Measurements from ENCODE around the gene CHTF18. TPM values are rescaled to one million over a fixed set of nuclear protein-coding genes. Genes with fewer than 3 reads are reported as not detected.
A peak's percentile ranks its signal among the peaks of the same experiment; 100 is the strongest.
"Not testable (repeated sequence)": the region's sequence is repeated elsewhere in the genome, so short reads cannot be mapped to it uniquely, and the experiment has no call there.

Gene CHTF18
- total RNA-seq: 10 to 100 TPM; 65.4 to 87.1 TPM

DNA sequence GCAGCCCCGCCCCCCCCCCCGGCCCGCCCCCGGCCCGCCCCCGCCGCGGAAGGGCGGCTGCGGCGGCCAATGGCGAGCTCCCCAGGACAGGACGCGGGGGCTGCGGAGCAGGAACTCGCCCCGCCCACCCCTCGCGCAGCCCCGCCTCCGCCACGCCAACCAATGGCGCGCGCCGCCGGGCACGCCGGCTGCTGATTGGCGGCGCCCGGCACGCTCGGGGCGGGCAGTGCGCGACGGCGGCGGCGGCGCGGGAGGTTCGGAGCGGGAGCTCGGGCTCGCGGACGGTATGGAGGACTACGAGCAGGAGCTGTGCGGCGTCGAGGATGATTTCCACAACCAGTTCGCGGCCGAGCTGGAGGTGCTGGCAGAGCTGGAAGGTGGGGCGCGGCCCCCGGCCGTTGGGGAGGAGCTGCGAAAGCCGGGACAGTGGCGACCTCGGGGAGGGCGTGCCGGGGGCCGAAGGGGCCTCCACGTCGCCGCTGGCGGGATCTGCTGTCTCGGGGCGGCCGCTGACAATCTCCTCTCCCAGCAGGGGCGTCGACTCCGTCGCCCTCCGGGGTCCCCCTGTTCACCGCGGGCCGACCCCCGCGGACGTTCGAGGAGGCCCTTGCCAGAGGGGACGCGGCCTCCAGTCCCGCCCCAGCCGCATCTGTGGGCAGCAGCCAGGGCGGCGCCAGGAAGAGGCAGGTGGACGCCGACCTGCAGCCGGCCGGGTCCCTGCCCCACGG is at the start of gene CHTF18:
Gene CHTF18, plus strand, starts transcription at position 222 of the 728 bp plus-strand sequence. Its CDS starts 65 bp downstream, at position 287.
- Mint-ChIP-seq H3K36me3 (ENCODE audit: low read depth) (peaks cover 12% of the 10 kb centered on the region), H3K4me1 (no peaks in the 10 kb centered on the region), H3K4me3 (peak within 1 kb of the TSS; percentile 79), H3K27ac (peak within 1 kb of the TSS; percentile 56), H3K27me3 (no peaks in the 10 kb centered on the region), H3K9me3 (no peaks in the 10 kb centered on the region)
- ATAC-seq (replicated peaks): peak; percentile 95

DNA sequence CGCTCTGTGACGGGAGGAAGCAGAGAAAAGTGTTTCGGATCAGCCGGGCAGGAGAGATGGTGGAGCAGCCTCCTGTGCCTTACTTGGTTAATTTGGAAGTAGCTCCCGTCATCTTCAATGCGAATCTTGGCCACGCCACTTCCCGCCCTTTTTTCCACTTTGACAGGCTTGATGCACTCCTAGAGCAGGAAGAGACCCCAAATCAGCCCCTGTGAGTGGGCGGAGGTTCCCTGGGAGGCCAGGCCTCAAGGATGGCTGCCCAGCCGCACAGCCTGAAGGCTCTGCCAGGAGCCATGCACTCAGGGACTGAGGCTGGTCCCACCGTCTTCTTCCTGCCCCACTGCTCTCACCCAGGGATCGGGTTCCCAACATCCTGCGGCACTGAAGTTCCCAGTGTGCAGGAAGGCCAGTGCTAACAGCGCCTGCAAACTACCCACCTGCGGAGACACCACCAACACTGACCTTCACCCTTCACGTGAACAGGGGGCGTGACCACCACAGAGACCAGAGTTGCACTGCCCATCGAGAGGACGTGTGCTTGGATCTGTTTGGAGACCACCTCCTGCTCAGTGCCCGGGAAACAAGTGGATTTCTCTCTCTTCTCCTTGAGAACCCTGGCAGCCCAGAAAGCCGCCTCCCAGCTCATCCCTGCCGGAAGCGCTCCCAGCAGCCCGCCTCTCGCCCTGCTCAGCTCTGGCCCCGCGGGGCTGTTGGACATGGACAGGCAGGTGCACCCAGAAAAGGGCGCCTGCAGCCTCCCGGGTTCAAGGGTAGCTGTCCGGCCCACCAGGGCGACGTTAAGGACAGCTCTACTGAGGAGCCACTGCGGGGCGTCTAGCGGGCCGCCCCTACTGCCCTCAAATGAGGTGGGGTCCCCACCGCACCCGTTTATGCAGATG is 48.6 kb upstream of the CHTF18 start:
- Mint-ChIP-seq H3K9me3 (no peaks in the 10 kb centered on the region), H3K4me3 (peak overlapping the region; percentile 68), H3K27me3 (no peaks in the 10 kb centered on the region), H3K36me3 (ENCODE audit: low read depth) (peaks cover 44% of the 10 kb centered on the region), H3K4me1 (peaks cover 11% of the 10 kb centered on the region), H3K27ac (no peak overlapping the region)
- ATAC-seq (replicated peaks): no peak

DNA sequence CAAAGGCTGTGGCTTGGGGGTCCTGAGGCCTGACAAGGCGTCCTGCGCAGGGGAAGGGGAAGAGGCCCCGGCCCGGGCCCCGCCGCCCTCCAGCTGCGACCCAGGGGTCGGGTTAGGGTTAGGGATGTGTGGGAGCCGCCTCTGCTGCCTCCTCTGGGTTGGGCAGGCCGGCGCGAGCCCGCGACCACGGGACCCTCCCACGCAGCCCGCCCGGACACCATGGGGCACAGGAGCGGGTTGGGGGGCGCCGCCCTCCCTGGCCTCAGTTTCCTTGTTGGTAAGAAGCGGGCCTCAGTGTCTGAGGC is 48.0 kb upstream of the CHTF18 start:
- Mint-ChIP-seq H3K27ac (no peak overlapping the region), H3K36me3 (ENCODE audit: low read depth) (peaks cover 38% of the 10 kb centered on the region), H3K4me3 (peak overlapping the region; percentile 68), H3K9me3 (no peaks in the 10 kb centered on the region), H3K4me1 (peaks cover 7% of the 10 kb centered on the region), H3K27me3 (no peaks in the 10 kb centered on the region)
- no peak for ATAC-seq (replicated peaks)

DNA sequence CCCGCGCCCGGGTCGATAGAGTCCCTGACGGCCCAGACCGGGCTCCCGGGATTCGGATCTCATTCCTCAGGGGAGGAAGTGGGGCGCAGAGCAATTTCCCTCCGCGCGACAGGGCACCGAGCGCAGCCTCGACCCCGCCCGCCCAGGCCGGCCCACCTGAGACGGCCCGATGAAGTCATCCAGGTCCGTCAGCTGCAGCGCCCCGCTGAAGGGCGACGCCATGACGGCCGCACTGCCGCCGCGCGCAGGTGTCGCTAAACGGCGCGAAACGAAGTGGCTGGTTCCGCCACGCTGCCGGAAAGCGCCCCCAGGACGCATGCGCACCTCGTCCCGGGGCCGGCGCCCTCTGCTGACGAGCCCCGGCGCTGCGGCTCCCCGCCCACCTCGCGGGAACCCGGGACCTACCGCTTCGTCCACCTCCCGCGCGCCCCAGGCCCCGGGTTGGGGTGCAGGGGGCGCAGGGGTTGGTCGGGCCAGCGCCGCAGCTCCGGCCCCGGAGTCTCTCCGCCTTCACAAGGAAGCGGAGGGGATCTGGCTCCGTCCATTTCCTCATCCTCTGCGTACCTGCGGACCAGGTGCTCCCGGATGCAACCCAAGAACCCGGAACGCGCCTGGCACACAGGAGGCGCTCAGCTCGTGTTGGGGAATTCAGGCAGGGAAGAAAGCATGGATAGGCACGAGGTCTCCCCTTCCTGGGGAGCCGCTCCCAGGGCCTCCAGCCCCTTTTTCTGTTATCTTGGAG is 47.5 kb upstream of the CHTF18 start, which contains the start of gene CIAO3:
Gene CIAO3, minus strand, starts transcription at position 234 of the 742 bp plus-strand sequence. Its CDS starts 12 bp downstream, at position 222.
- H3K27ac Mint-ChIP-seq: peak within 1 kb of the TSS; percentile 50
- peak within 1 kb of the TSS; percentile 68 for H3K4me3 Mint-ChIP-seq
- H3K36me3 Mint-ChIP-seq (ENCODE audit: low read depth): peaks cover 34% of the 10 kb centered on the region
- ATAC-seq (replicated peaks): peak; percentile 63
- no peaks in the 10 kb centered on the region for H3K27me3 Mint-ChIP-seq
- H3K4me1 Mint-ChIP-seq: peaks cover 5% of the 10 kb centered on the region
- H3K9me3 Mint-ChIP-seq: no peaks in the 10 kb centered on the region

DNA sequence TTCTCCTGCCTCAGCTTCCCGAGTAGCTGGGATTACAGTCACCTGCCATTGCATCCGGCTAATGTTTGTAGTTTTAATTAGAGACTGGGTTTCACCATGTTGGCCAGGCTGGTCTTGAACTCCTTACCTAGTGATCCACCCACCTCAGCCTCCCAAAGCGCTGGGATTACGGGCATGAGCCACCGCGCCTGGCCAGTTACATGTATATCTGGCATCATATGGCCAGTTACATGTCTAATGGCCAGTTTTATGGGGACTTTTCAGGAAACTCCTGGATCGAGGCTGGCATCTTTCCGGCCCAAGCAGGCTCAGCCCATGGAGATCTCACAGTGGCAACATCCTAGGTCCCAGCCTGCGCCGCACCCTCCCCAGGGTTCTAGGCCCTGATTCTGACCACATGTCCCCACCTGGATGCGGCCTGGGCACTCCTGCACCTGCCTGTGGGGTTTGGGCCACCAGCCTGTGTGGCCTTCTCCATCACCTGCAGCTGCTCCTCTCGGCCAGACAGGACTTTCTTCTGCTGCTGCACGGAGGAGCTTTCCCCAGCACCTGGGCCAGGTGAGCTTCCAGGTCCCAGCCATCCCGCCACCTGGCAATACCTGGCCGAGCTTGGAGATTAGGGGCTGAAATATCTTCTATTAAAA is 46.3 kb upstream of the CHTF18 start:
- ATAC-seq (replicated peaks): no peak
- peaks cover 22% of the 10 kb centered on the region for H3K36me3 Mint-ChIP-seq (ENCODE audit: low read depth)
- no peaks in the 10 kb centered on the region for H3K27me3 Mint-ChIP-seq
- peak overlapping the region; percentile 50 for H3K27ac Mint-ChIP-seq
- H3K4me3 Mint-ChIP-seq: peak overlapping the region; percentile 68
- H3K4me1 Mint-ChIP-seq: no peaks in the 10 kb centered on the region
- no peaks in the 10 kb centered on the region for H3K9me3 Mint-ChIP-seq

DNA sequence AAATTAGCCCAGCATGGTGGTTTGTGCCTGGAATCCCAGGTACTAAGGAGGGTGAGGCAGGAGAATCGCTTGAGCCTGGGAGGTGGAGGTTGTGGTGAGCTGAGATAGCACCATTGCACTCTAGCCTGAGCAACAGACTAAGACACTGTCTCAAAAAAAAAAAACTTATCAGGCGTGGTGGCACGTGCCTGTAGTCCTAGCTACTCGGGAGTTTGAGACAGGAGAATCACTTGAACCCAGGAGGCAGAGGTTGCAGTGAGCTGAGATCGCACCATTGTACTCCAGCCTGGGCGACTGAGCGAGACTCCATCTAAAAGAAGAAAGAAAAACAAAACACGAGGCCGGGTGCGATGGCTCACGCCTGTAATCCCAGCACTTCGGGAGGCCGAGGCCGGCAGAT is 45.5 kb upstream of the CHTF18 start:
- peaks cover 14% of the 10 kb centered on the region for H3K36me3 Mint-ChIP-seq (ENCODE audit: low read depth)
- not testable (repeated sequence) for H3K27ac Mint-ChIP-seq; H3K4me1 Mint-ChIP-seq; H3K9me3 Mint-ChIP-seq; H3K4me3 Mint-ChIP-seq; ATAC-seq (replicated peaks); H3K27me3 Mint-ChIP-seq

DNA sequence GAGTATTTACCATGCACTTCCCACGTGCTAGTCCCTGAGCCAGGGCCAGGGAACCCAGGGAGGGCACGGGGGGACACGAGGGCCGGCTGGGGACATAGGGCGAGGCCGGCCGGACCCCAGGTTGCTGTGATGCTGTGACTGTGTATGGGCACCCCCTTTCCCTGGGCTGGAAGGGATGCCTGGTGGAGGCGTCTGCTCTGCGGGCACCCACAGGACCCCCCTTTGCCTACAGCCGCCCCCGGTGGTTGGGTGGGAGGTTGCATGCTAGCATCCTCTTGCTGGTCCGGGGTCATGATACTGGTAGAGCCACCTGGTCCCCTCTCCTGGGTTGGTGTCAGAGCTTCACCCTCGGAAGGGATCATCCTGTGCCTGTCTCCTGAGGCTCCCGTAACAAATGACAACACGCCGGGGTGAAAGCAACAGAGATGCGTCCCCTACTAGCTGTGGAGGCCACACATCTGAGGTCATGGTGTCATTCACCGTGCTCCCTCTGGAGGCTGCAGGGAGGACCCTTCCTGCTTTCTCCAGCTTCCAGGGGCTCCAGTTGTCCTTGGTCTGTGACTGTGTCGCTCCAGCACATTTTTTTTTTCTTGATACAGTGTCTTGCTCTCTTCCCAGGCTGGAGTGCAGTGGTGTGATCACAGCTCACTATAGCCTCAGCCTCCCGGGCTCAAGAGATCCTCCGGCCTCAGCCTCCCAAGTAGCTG is 44.5 kb upstream of the CHTF18 start:
- H3K4me1 Mint-ChIP-seq: no peaks in the 10 kb centered on the region
- H3K4me3 Mint-ChIP-seq: no peak overlapping the region
- no peaks in the 10 kb centered on the region for H3K9me3 Mint-ChIP-seq
- no peak overlapping the region for H3K27ac Mint-ChIP-seq
- H3K27me3 Mint-ChIP-seq: no peaks in the 10 kb centered on the region
- peaks cover 6% of the 10 kb centered on the region for H3K36me3 Mint-ChIP-seq (ENCODE audit: low read depth)
- ATAC-seq (replicated peaks): no peak

DNA sequence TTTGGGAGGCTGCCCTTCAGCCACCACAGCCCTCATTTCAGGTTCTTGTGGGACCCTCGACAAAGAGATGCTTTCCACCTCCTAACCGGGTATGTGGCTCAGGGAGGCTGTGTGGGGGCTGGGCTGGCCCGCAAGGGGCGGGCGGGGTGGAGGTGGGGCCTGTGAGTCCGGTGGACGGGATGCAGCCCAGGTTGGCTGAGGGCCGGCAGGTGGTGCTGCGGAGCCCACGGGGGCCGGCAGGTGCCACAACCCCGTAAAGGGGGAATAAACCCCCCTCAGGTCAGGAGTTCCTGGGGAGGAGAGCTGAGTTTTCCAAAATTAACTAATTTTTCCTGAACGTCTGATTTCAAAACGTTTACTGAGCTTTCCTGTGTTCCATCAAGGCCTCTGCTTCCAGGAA is 42.7 kb upstream of the CHTF18 start:
- no peaks in the 10 kb centered on the region for H3K27me3 Mint-ChIP-seq
- no peaks in the 10 kb centered on the region for H3K9me3 Mint-ChIP-seq
- ATAC-seq (replicated peaks): no peak
- H3K4me3 Mint-ChIP-seq: no peak overlapping the region
- H3K27ac Mint-ChIP-seq: no peak overlapping the region
- H3K36me3 Mint-ChIP-seq (ENCODE audit: low read depth): no peaks in the 10 kb centered on the region
- H3K4me1 Mint-ChIP-seq: no peaks in the 10 kb centered on the region

DNA sequence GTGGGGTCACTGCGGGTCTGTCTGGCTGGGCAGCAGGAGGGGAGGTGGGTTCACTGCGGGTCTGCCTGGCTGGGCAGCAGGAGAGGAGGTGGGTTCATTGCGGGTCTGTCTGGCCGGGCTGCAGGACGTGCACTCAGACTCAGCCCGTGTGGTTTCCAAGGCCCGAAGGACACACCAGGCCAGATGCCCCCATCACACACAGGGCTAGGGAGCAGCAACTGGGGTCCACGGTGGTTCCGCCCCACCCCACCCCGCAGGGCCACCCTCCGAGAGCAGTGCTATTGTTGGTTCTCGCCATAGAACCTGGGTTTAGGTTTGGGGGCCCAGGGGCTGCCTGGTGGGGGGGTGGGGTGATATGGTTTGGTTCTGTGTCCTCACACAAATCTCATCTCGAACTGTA is 41.8 kb upstream of the CHTF18 start:
- Mint-ChIP-seq H3K27me3 (no peaks in the 10 kb centered on the region), H3K4me3 (no peak overlapping the region), H3K36me3 (ENCODE audit: low read depth) (no peaks in the 10 kb centered on the region), H3K27ac (no peak overlapping the region), H3K9me3 (no peaks in the 10 kb centered on the region), H3K4me1 (no peaks in the 10 kb centered on the region)
- ATAC-seq (replicated peaks): no peak

DNA sequence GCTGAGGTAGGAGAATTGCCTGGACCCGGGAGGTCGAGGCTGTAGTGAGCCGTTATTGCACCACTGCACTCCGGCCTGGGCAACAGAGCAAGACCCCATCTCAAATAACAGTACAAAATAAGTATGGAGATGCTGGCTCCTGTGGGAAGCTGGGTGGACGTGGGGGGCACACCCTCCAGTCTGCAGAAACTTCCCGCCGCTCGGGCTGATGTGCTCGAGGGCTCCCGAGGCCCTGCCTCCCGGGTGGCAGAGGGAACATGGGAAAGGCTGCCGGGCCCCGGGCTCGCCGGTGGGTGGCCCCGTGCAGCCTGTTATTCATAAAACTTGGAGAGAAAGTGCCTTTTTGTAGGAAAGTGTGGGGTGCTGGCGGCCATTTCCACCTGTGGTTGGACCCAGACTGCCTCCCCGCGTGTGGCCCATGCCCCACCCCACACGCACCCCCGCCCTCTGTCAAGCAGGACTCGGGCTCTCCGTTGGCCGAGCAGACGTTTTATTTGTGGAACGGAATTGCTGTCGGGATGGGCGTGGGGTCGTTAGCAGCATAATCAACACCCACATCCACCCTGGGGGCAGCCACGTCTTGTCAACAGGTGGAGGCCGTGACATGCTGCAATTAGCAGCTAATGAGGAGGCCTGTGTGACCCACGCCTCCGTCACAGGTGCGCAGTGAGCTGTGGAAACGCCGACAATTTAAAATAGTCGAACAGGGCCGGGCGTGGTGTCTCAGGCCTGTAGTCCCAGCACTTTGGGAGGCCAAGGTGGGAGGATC is 40.3 kb upstream of the CHTF18 start:
- H3K27me3 Mint-ChIP-seq: no peaks in the 10 kb centered on the region
- H3K9me3 Mint-ChIP-seq: no peaks in the 10 kb centered on the region
- H3K27ac Mint-ChIP-seq: no peak overlapping the region
- ATAC-seq (replicated peaks): no peak
- H3K4me3 Mint-ChIP-seq: no peak overlapping the region
- no peaks in the 10 kb centered on the region for H3K4me1 Mint-ChIP-seq
- no peaks in the 10 kb centered on the region for H3K36me3 Mint-ChIP-seq (ENCODE audit: low read depth)

DNA sequence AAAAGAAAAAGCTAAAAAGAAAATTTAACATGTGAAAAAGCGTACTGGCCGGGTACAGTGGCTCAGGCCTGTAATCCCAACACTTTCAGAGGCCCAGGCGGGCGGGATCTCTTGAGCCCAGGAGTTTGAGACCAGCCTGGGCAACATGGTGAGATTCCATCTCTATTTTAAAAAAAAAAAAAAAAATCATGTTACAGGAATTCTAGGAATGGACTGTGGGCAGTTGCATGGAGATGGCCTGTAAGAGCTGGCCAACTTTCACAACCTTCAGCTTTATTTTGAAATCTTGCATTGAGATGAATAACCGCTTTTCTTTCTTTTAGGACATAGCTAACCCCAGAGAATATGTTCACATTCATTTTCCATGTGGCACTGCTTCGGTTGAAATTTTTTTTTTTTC is 39.4 kb upstream of the CHTF18 start:
- H3K9me3 Mint-ChIP-seq: no peaks in the 10 kb centered on the region
- no peak overlapping the region for H3K27ac Mint-ChIP-seq
- no peaks in the 10 kb centered on the region for H3K36me3 Mint-ChIP-seq (ENCODE audit: low read depth)
- no peak overlapping the region for H3K4me3 Mint-ChIP-seq
- H3K27me3 Mint-ChIP-seq: no peaks in the 10 kb centered on the region
- H3K4me1 Mint-ChIP-seq: no peaks in the 10 kb centered on the region
- ATAC-seq (replicated peaks): no peak

DNA sequence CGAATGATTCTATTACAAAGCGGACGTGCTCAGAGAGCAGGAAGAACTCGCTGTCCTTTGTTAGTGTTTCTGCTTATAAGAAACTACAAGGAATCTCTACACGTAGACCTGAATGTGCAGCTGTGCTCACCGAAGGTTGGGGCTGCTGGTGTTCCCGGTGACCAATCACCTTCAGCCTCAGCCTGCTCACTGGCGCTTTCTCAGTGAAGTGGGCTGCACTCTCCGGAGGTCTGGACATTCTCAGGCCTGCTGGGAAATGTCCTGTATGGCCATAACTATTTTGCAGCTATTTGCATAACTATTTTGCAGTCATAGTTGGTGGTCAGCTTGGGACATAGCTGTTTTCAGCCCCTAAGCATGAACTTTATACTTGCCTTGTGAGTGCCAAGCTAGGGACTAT is 37.9 kb upstream of the CHTF18 start:
- Mint-ChIP-seq H3K36me3 (ENCODE audit: low read depth) (no peaks in the 10 kb centered on the region), H3K4me3 (no peak overlapping the region), H3K9me3 (no peaks in the 10 kb centered on the region), H3K27me3 (no peaks in the 10 kb centered on the region), H3K4me1 (no peaks in the 10 kb centered on the region), H3K27ac (no peak overlapping the region)
- no peak for ATAC-seq (replicated peaks)
